ENCODE data around the gene CACNA1C.

CACNA1C gene

GRCh38 chr12:2664721-2665577, 612.2 kb downstream of the CACNA1C start:
- Histone ChIP-seq H3K4me3 (no peak overlapping the region), H3K27ac (no peak overlapping the region)

- Histone ChIP-seq H3K4me3 (no peak overlapping the region), H3K27ac (no peak overlapping the region)
These were observed 613.6 kb downstream of the CACNA1C start for GRCh38 chr12:2666411-2666810.

- H3K4me3 ChIP-seq = no peak overlapping the region
- no peak overlapping the region for H3K27ac ChIP-seq
These were observed 614.1 kb downstream of the CACNA1C start for GRCh38 chr12:2666846-2667245.

- Histone ChIP-seq H3K27ac (no peak overlapping the region), H3K4me3 (no peak overlapping the region)
These were observed 615.1 kb downstream of the CACNA1C start for GRCh38 chr12:2667716-2668440.

DNA sequence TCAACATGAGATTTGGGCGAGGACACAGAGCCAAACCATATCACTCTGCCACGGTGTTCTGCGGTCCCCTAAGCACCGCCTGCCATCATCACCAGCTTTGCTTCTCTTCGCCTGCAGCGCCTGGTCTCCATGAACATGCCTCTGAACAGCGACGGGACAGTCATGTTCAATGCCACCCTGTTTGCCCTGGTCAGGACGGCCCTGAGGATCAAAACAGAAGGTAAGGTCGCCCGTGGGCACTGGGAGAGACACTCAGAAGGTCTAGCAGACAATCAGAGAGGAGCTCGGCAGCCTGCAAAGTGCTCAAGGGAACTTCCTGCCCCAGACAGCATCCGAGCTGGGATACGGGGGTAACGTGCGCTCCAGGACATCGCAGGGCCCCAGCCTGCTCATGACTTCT, 616.0 kb downstream of the CACNA1C start:
- no peak overlapping the region for H3K4me3 ChIP-seq
- H3K27ac ChIP-seq = no peak overlapping the region

DNA sequence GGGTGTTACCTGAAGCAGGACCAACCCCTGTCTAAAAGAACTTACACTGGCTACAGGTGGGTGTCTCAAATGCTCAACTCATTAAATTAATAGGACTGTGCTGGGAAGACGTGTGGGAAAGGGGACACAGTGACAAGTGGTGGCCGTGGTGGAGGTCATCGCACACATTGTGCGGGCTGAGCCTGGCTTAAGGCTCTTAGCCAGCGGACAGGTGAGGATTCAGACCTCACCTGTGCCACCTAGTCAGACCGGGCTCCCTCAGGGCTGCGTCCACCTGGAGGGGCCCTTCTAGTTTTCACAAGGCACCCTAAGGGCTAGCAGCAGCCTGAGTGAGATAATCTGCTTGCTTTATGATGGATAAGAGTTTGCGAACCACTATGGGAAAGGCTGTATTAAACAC, 616.8 kb downstream of the CACNA1C start:
- H3K4me3 ChIP-seq = no peak overlapping the region
- H3K27ac ChIP-seq = no peak overlapping the region

- Histone ChIP-seq H3K27ac (no peak overlapping the region), H3K4me3 (no peak overlapping the region)
These were observed 620.1 kb downstream of the CACNA1C start for GRCh38 chr12:2672863-2673262.

DNA sequence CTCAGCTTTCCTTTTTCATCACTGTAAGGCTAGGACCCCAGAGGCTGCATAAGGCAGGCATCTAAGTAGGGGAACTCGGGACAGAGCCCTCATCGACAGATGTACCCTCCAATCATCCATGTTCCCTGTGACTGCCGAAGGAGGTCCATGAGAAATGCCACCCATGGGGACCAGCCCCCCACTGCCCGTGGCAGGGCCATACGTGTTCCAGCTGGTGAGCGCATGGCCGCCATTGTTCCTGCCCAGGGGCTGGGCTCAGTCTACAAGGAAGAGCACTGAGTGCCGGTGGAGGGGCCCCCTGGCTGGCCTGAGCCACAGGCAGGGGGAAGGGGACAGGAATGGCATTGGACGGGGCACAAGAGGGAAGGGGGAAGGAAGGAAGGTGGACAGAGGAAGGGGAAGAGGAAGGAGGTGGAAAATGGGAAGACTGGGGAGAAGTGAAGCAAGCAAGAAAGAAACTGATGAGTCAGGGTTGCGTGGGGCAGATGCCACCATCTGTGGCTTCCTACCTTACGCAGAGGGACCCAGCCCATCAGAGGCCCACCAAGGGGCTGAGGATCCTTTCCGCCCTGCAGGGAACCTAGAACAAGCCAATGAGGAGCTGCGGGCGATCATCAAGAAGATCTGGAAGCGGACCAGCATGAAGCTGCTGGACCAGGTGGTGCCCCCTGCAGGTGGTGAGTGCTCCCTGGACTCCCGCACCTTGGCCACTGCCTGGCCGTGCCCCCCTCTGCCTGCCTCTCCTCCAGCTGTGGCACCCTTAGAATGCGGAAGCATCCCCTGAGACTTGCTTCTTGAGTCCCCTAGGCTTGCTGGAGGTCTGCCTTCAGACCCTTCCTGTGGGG, 621.4 kb downstream of the CACNA1C start:
- H3K4me3 ChIP-seq = no peak overlapping the region
- no peak overlapping the region for H3K27ac ChIP-seq

- no peak overlapping the region for H3K4me3 ChIP-seq
- H3K27ac ChIP-seq = no peak overlapping the region
These were observed 623.0 kb downstream of the CACNA1C start for GRCh38 chr12:2675776-2676175.

GRCh38 chr12:2677142-2677880, 624.5 kb downstream of the CACNA1C start:
- Histone ChIP-seq H3K27ac (no peak overlapping the region), H3K4me3 (no peak overlapping the region)

GRCh38 chr12:2678426-2678825, 625.6 kb downstream of the CACNA1C start:
- no peak overlapping the region for H3K4me3 ChIP-seq

GRCh38 chr12:2679068-2679815, 626.5 kb downstream of the CACNA1C start:
- no peak overlapping the region for H3K4me3 ChIP-seq
- H3K27ac ChIP-seq = no peak overlapping the region

More at GRCh38 chr12:2678426-2678825, 625.6 kb downstream of the CACNA1C start:
- no peak overlapping the region for H3K27ac ChIP-seq

DNA sequence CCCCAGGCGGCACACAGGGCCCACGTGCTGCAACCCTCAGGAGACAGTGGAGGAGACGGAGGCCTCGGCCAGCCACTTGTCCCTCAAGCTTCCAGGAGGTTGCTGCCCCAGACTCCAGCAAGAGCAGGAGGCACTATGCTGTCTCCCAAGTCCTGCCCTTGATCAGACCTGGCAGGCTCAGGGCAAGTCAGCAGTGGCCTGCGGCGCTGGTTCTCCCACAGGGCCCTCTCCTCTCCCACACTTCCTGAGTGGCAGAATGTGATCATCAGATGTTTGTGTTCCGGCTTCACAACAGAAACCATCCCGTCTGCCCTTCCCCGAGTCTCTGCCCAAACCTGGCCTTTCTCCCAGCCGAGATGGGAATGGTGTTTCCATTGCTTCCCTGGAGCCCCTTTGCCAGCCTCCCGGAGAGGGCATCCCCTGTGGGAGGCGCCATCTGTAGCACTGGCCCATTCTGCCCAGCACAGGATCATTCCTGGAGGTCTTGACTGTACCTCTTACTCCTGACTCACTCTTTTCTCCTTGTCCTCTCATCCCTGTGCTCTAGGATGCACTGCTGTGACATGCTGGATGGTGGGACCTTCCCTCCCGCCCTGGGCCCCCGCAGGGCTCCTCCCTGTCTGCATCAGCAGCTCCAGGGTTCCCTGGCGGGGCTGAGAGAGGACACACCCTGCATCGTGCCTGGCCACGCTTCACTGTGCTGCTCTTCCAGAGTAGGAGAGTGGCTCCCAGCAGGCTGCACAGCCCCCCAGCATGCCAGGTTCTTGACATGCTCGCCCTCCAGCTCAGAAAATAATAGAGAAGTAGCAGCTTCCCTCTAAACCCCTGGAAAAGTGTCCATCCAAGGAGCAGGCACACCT, 627.3 kb downstream of the CACNA1C start:
- H3K4me3 ChIP-seq = no peak overlapping the region
- H3K27ac ChIP-seq = no peak overlapping the region

GRCh38 chr12:2680676-2681039, 627.9 kb downstream of the CACNA1C start:
- Histone ChIP-seq H3K4me3 (no peak overlapping the region), H3K27ac (no peak overlapping the region)

DNA sequence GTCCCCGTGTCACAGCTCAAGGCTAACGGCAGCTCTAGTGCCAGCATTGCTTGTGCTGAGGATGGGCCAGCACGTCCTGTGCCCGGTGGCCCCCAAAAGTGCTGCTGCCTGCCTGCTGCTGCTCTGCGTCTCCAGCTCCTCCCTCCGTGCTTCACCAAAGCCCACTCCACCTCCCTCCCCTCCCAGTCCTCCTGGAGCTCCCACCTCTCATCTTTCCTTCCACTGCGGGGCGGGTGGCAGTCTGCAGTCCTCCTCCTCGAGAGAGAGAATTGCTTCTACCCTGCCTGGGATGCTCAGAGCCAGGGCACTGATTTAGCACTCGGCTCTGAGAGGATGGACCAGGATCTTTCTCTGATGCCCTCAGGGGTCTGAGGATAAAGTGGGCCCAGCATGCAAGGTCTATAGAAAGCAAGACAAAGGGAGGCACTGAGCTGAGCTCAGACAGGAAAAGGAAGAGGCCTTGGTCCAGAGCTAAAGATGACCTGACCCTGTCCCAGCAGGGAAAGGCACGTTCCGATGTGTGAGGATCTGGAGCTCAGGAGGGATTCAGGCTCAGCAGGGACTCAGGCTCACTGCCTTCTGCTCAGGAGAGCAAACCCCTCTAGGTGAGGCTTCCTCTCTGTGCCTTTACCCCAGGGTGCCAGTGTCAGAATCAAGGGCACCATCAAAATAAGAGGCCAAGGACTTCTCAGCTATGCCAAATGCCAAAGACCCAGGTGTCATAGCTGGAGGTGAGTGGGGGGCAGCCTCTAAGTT, 628.8 kb downstream of the CACNA1C start:
- no peak overlapping the region for H3K27ac ChIP-seq
- H3K4me3 ChIP-seq = no peak overlapping the region

DNA sequence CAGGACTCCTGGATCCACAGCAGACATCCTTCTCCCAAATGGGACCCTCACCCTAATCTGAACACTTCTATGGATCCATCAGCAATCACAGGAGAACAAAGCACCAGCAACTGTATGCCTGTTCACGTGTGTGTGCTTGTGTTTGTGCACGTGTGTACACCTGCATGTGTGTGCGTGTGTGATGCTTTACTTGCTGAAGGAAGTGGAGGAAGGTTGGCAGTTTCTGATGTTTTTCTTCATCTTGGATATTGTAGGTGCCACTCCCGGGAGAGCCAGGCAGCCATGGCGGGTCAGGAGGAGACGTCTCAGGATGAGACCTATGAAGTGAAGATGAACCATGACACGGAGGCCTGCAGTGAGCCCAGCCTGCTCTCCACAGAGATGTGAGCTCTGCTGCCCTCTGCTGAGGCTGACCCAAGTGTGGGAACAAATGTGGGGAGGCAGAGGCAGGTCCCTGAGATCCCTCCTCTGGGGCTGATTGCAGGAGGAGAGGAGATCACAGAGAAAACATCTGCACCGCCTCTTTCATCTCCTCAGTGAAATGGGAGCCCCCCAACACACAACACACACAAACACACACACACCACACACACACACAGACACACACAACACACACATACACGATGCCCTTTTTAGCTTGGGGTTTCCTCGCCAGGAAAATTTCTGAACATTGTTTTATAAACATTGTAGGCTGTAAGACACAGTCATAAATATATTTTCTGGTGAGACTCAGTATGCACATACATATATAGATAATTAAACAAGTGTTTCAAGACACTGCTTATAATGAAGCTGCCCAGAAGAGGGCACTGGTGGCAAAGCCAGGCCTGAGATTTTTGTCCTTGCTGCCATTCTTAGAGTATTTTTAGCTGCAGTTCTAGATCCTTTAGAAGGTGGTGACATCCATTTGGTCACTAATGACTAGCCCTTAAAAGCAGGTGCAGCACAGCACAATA, 629.8 kb downstream of the CACNA1C start:
- Histone ChIP-seq H3K4me3 (no peak overlapping the region), H3K27ac (no peak overlapping the region)
